HG03064 (cell line): ENCODE data around the gene C7.

Experiments
- ATAC-seq: cut with Tn5 transposase; IDR thresholded peaks from one replicate; pipeline ENCODE4 v1.9.1; 2021; ENCODE audit warnings: low read depth; ENCODE audit not compliant: unreplicated experiment

The C7 gene

GRCh38 chr5:40915341-40915926, 6.1 kb downstream of the C7 start:
- ATAC-seq: no peak

- no peak for ATAC-seq
Observed at GRCh38 chr5:40916226-40916625, 6.9 kb downstream of the C7 start.

- no peak for ATAC-seq
Observed at GRCh38 chr5:40928886-40929448, 19.7 kb downstream of the C7 start.

- no peak for ATAC-seq
Observed at GRCh38 chr5:40932766-40933165, 23.5 kb downstream of the C7 start.

DNA sequence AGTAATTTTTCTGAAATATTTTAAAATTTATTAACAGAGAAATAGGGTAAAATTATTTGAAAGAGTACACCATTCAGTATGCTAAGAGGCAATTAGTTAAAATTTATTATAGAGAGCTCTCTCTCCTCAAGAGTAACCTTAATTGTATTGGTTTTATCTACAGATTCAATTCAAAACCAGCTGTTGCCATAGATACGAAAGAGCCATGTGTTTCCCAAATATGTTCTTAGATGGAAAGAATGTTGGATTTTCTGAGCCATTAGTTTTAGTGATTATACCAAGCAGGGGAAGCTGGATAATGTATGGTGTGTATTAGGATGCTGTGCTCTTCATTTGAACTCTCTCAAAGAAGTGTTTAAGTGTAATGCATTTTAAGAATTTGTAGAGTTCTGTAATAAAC, 27.8 kb downstream of the C7 start:
- ATAC-seq: no peak

DNA sequence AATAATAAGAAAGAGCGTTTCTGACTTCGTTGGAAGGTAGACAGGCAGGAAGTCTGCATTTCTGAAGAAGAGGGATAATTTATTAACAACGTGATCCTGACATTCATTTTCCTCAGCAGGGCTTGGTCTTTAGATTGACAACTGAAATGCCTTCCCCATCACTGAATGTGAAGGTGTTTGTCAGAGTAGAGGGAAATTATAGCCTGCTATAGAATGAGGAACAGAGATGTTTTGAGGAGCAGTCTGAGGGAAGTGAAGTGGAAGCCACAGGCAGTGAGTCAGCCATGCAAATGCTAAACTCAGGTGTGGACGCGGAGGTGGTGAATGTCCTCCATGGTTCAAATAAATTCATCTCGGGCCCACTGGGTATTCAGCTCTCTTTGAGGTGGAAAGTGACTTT, 30.5 kb downstream of the C7 start:
- ATAC-seq: no peak

GRCh38 chr5:40945111-40945510, 35.8 kb downstream of the C7 start:
- no peak for ATAC-seq

- no peak for ATAC-seq
Observed at GRCh38 chr5:40955313-40955712, 46.0 kb downstream of the C7 start.

- ATAC-seq: no peak
Observed at GRCh38 chr5:40957048-40957447, 47.8 kb downstream of the C7 start.

GRCh38 chr5:40958811-40959210, 49.5 kb downstream of the C7 start:
- no peak for ATAC-seq

- no peak for ATAC-seq
Observed at GRCh38 chr5:40960037-40960436, 50.7 kb downstream of the C7 start.

GRCh38 chr5:40962207-40962955, 53.1 kb downstream of the C7 start:
- no peak for ATAC-seq

DNA sequence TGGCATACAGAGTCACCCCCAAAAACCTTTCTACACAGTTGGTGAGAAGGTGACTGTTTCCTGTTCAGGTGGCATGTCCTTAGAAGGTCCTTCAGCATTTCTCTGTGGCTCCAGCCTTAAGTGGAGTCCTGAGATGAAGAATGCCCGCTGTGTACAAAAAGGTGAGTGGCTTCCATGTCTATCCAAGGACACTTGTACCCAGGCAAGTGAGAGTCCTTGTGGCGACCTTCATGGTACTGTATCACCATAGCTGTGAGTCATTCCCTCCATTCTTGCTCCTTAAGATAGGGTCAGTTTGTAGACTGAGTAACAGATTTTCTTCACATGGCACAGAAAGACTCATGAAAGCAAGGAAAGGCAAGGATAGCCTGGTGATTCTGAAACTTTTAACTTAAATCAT, 63.1 kb downstream of the C7 start:
- ATAC-seq: no peak

DNA sequence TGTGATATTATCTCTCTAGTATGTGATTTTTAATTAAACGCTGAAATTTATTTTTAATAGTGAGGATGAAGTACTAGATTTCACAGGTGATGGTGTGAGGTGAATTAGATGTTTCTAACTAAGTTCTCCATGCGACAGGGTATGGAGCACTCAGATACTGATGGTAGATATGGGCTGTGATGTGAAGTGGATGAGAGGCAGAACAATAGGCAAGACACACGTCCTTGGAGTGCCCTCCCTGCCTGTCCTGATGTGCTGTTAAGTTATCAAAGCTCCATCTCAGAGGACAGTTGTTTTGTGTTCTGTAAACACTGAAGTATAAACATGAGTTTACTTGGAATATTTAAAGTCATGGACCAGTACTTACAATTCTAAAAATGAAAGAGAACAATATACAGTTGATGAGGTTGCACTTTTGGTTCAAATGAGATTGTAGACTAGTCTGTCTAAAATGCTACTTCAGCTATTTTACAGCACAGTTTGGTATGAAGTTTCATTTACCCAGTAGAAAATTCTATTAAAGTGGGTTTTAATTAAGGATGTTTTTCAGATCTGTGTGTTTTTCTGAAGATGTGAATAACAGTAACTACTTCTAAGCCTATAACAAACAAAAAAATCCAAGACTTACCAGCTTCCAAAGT, 64.2 kb downstream of the C7 start:
- no peak for ATAC-seq

DNA sequence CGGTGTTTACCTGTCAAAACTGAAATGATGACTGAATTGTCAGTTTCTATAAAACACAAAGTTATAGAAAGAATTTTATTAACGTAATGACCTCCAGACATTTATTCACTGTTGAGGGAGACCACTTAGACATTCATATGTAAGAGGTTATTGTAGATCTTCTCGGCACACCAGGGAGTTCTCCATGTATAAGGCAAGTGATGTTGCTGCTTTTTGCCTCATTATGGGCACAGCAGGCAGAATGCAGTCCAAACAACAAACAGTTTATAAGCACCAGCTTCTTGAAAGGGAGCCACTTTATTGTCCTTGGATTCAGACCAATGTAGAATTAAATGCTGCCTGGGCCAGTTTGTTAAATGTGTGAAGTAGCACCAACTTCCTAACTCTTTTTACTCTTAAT, 66.7 kb downstream of the C7 start:
- ATAC-seq: no peak

GRCh38 chr5:40976836-40977235, 67.5 kb downstream of the C7 start:
- no peak for ATAC-seq

DNA sequence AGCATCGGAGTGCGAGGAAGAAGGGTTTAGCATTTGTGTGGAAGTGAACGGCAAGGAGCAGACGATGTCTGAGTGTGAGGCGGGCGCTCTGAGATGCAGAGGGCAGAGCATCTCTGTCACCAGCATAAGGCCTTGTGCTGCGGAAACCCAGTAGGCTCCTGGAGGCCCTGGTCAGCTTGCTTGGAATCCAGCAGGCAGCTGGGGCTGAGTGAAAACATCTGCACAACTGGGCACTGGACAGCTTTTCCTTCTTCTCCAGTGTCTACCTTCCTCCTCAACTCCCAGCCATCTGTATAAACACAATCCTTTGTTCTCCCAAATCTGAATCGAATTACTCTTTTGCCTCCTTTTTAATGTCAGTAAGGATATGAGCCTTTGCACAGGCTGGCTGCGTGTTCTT, 72.1 kb downstream of the C7 start:
- ATAC-seq: no peak

GRCh38 chr5:40983781-40984180, 74.5 kb downstream of the C7 start:
- ATAC-seq: no peak

DNA sequence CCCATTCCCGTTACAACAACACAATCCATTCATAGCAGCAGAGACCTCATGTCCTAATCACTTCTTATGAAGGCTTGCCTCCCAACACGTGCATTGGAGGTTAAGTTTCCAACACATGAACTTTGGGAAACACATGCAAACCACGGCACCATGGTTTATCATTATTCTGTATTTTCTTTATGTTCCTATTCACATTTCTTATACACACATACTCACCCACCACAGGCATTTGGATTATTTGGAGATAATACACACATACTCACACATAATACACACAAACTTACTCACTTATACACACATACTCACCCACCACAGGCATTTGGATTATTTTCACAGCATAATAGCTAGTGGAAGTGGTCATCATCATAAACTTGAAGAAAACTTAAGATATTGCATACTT, 75.6 kb downstream of the C7 start:
- no peak for ATAC-seq

DNA sequence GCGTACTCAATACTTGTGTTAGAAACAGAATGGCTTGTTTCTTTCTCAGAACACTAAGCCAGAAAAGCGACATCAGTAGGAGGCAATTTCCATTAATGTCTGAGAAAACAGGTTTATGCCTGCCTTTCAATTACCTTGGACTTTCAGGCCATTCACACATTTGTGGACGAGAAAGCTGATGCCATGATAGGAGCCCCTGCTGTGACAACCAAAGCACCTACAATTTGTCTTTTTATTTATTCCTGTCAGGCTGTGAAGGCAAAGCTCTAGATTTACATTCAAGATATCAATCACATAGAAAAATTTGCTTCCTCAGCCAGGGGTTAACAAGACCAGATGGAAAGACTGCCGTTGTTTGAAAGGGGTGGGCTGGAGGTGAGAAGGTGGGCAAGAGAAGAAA, 76.2 kb downstream of the C7 start:
- ATAC-seq: no peak

DNA sequence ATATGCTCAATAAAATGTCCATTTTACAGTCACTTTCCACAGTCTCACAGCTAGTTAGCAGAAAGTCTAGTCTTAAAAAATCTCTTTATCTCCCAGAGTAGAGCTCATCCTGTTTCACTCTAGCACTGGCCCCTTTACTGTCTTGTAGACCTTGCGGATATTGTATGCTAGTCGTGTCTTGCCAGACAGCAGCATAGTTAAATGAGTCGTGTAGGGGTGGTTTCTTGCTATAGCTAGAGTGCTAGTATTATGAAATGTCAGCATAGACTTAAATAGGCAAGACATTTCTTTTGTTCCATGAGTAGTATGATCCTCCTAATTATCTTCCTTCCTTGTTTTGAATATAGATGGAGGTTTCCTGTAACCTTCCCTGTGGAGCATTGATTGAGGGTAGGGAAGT, 77.4 kb downstream of the C7 start:
- no peak for ATAC-seq

DNA sequence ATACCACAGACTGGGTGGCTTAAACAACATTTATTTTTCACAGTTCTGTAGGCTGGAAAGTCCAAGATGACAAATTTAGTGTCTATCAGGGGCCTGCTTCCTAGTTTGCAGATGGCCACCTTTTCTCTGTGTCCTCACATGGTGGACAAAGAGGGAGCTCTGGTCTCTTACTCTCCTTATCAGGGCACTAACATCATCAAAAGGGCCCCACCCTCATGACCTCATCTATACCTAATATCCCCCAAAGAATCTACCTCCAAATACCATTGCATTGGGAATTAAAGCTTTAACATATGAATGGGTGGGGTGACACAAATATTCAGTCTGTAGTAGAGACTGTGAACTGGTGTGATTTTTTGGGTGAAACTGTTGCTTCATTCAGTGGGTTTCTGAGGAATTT, 78.1 kb downstream of the C7 start:
- no peak for ATAC-seq
